Right ventricle myocardium superior (tissue), 1 donor: ENCODE data around the gene CCR7. TPM values are rescaled to one million over a fixed set of nuclear protein-coding genes. Genes with fewer than 3 reads are reported as not detected.
"Not testable (repeated sequence)": the region's sequence is repeated elsewhere in the genome, so short reads cannot be mapped to it uniquely, and the experiment has no call there.

Experiments used
- ATAC-seq: fragments of 200-7000 bp; cut with Tn5 transposase; one replicate; pipeline ENCODE4 v1.9.1; 2020; ENCODE audit warnings: mild to moderate bottlenecking; ENCODE audit not compliant: poor library complexity
- DNase-seq: peaks from one replicate; pipeline ENCODE4 v3.0.0-alpha.2; 2020
- intact Hi-C: fragments of 100-400 bp; cut with DNase I; formaldehyde crosslinking; loops from one replicate; pipeline ENCODE4 v1.11.2; 2022
- total RNA-seq: library from RNA; stranded (reverse); fragmentation: NEBNext Ultra II Directional; extraction: Animal tissue kit (Norgen Biotek cat#: 25700); gene quantifications from one replicate; pipeline ENCODE4 v1.2.1, GENCODE V29; 2021
- donor health status: DM: no; HTN: yes; CAD: no; lungs with severe emphysema.

CCR7 gene
- total RNA-seq, 1 donor from 2014 or later, result not detected

- ATAC-seq (peak; percentile 62), DNase-seq (no peak)
- intact Hi-C loops, result no loop called here
These were observed 33.6 kb upstream of the CCR7 start for GRCh38 chr17:40598619-40599467.

- DNase-seq, result no peak
- ATAC-seq, result no peak
- intact Hi-C loops, result no loop called here
These were observed 33.0 kb upstream of the CCR7 start for GRCh38 chr17:40598301-40598618.

GRCh38 chr17:40597556-40598300 is 32.5 kb upstream of the CCR7 start:
- intact Hi-C loops, result no loop called here
- ATAC-seq, result no peak

GRCh38 chr17:40597156-40597555 is 31.9 kb upstream of the CCR7 start:
- DNase-seq (no peak), ATAC-seq (no peak)
- intact Hi-C loops, result no loop called here

More at GRCh38 chr17:40597556-40598300, 32.5 kb upstream of the CCR7 start:
- DNase-seq, result no peak

- ATAC-seq (no peak), DNase-seq (no peak)
- intact Hi-C loops, result no loop called here
These were observed 31.1 kb upstream of the CCR7 start for GRCh38 chr17:40596261-40596919.

- no peak for ATAC-seq
- intact Hi-C loops, result no loop called here
- DNase-seq, result no peak
These were observed 25.5 kb upstream of the CCR7 start for GRCh38 chr17:40590742-40591141.

- no peak for ATAC-seq
- DNase-seq, result no peak
- intact Hi-C loops, result no loop called here
These were observed 23.3 kb upstream of the CCR7 start for GRCh38 chr17:40588552-40588951.

GRCh38 chr17:40586264-40586663 is 21.0 kb upstream of the CCR7 start:
- intact Hi-C loops, result not testable (repeated sequence)

GRCh38 chr17:40584950-40585349 is 19.7 kb upstream of the CCR7 start:
- ATAC-seq, intact Hi-C loops, DNase-seq: not testable (repeated sequence)

More at GRCh38 chr17:40586264-40586663, 21.0 kb upstream of the CCR7 start:
- ATAC-seq, DNase-seq: not testable (repeated sequence)

GRCh38 chr17:40582328-40582901 is 17.1 kb upstream of the CCR7 start:
- DNase-seq (peak; percentile 75), ATAC-seq (peak; percentile 59)
- intact Hi-C loops, result no loop called here

GRCh38 chr17:40580140-40580539 is 14.9 kb upstream of the CCR7 start:
- DNase-seq, result no peak
- intact Hi-C loops, result no loop called here
- ATAC-seq, result no peak

- no peak for ATAC-seq
- intact Hi-C loops, result no loop called here
- no peak for DNase-seq
These were observed 14.2 kb upstream of the CCR7 start for GRCh38 chr17:40579471-40579870.

GRCh38 chr17:40577611-40578065 is 12.4 kb upstream of the CCR7 start:
- no peak for DNase-seq
- intact Hi-C loops, result no loop called here
- ATAC-seq, result no peak

GRCh38 chr17:40576113-40576740 is 11.0 kb upstream of the CCR7 start:
- no peak for ATAC-seq
- DNase-seq, result no peak
- intact Hi-C loops, result no loop called here

- DNase-seq (no peak), ATAC-seq (no peak)
- intact Hi-C loops, result no loop called here
These were observed 9.0 kb upstream of the CCR7 start for GRCh38 chr17:40574292-40574691.

- ATAC-seq, DNase-seq, intact Hi-C loops: not testable (repeated sequence)
These were observed 7.1 kb upstream of the CCR7 start for GRCh38 chr17:40572245-40572993.

- no peak for DNase-seq
- intact Hi-C loops, result no loop called here
- no peak for ATAC-seq
These were observed 3.0 kb upstream of the CCR7 start for GRCh38 chr17:40568074-40568836.
